ENCODE measurements around the gene ZNF81.

GRCh38 chrX:47880927-47881326 lies 44.2 kb downstream of the ZNF81 start:
- TF ChIP-seq EZH2 (IDR thresholded peaks at IDR 0.05; ENCODE audit: low read length, missing control alignments) (no peak), CTCF (conservative IDR thresholded peaks at IDR 0.05 in 1 of 2, IDR thresholded peaks at IDR 0.05 in 1 of 2; ENCODE audit: low read depth in 1 of 2, low read length in 2 of 2) (no peak)

All from fibroblast of lung (primary cell).